Stimulated activated naive B cell treated with anti-CD40 and anti-IgM and Interleukin-4, amounts not matched to agents 10 μg/mL and 1 μg/mL and 100 μg/mL, for 72 hours (primary cell): ENCODE measurements around the gene PRKD2.
"Not testable (repeated sequence)": the region's sequence is repeated elsewhere in the genome, so short reads cannot be mapped to it uniquely, and the experiment has no call there.

Experiments
- ATAC-seq, 2 donors: fragments of 150-1000 bp; cut with Tn5 transposase; replicated peaks; 2 replicates each; pipeline ENCODE4 v1.10.0; 2021; ENCODE audit warnings: moderate library complexity in 1 of 2
- DNase-seq: peaks from one replicate; pipeline ENCODE4 v3.0.0; 2021
- H3K27ac Mint-ChIP-seq: one replicate; pipeline ENCODE4 v1.8.0; 2022; ENCODE audit warnings: mild to moderate bottlenecking, mixed read lengths
- H3K27me3 Mint-ChIP-seq, 2 donors: one replicate each; pipeline ENCODE4 v1.8.0; 2022; ENCODE audit warnings: mixed read lengths in 2 of 2
- H3K36me3 Mint-ChIP-seq, 2 donors: one replicate each; pipeline ENCODE4 v1.8.0; 2022; ENCODE audit warnings: mixed read lengths in 2 of 2, mild to moderate bottlenecking in 1 of 2
- H3K4me1 Mint-ChIP-seq, 2 donors: one replicate each; pipeline ENCODE4 v1.8.0; 2022; ENCODE audit warnings: mixed read lengths in 2 of 2, mild to moderate bottlenecking in 1 of 2
- H3K4me3 Mint-ChIP-seq, 2 donors: one replicate each; pipeline ENCODE4 v1.8.0; 2022; ENCODE audit warnings: mild to moderate bottlenecking in 2 of 2, mixed read lengths in 2 of 2, moderate library complexity in 1 of 2
- H3K9me3 Mint-ChIP-seq, 2 donors: one replicate each; pipeline ENCODE4 v1.8.0; 2022; ENCODE audit warnings: mixed read lengths in 2 of 2, mild to moderate bottlenecking in 1 of 2

Gene PRKD2

DNA sequence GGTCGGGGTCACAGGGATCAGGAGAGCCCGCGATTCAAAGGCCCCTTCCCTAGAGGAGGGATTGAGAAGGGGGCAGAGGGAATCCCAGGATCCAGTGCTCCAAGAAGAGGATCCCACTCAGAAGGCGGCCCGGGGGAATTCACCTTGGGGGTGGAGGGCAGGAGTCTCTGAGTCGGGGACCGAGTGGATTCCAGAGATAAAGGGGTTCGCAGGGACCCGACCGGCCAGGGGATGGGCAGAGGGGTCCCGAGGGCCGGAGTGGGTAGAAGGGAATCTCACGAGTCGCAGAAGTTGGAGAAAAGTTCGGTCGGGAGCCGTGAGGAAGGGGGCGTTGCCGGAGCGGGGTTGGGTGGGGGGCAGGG lies 261 bp downstream of the PRKD2 start:
- H3K27ac Mint-ChIP-seq = peak overlapping the region; percentile 89
- H3K4me1 Mint-ChIP-seq = peaks cover 42 to 79% of the 10 kb centered on the region in 2 donors
- ATAC-seq (no peak), DNase-seq (no peak)
- H3K36me3 Mint-ChIP-seq = peaks cover 29 to 55% of the 10 kb centered on the region in 2 donors
- H3K27me3 Mint-ChIP-seq = no peaks in the 10 kb centered on the region
- H3K4me3 Mint-ChIP-seq = peak overlapping the region; percentile 91 to 95
- no peaks in the 10 kb centered on the region for H3K9me3 Mint-ChIP-seq

- H3K4me3 Mint-ChIP-seq = peak overlapping the region; percentile 91 to 95
- DNase-seq (no peak), ATAC-seq (no peak)
- peaks cover 38 to 74% of the 10 kb centered on the region in 2 donors for H3K4me1 Mint-ChIP-seq
- H3K9me3 Mint-ChIP-seq = no peaks in the 10 kb centered on the region
- H3K27me3 Mint-ChIP-seq = no peaks in the 10 kb centered on the region
- H3K27ac Mint-ChIP-seq = peak overlapping the region; percentile 89
- H3K36me3 Mint-ChIP-seq = peaks cover 31 to 51% of the 10 kb centered on the region in 2 donors
Measured at GRCh38 chr19:46715975-46716671, 791 bp downstream of the PRKD2 start.

DNA sequence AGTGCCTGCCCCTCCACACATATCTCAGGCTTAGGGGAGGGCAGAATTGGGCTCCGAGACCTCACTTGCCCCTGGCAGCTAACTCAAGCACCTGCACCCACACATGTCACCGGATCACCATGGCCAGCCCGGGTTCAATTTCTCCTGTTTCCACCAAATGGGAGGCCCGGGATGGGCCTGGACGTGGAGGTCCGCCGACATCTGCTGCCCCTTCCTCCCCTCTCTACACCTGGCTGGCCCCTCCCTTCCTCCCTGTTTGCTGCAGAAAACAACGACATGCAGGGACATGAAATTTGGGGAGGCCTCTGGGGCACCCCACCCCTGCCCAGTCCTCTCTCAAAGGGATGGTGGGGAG lies 1.3 kb downstream of the PRKD2 start:
- no peak for DNase-seq
- peak overlapping the region; percentile 89 for H3K27ac Mint-ChIP-seq
- ATAC-seq = no peak
- peak overlapping the region; percentile 91 to 95 for H3K4me3 Mint-ChIP-seq
- H3K4me1 Mint-ChIP-seq = peaks cover 33 to 68% of the 10 kb centered on the region in 2 donors
- peaks cover 28 to 52% of the 10 kb centered on the region in 2 donors for H3K36me3 Mint-ChIP-seq
- H3K9me3 Mint-ChIP-seq = no peaks in the 10 kb centered on the region
- H3K27me3 Mint-ChIP-seq = no peaks in the 10 kb centered on the region

DNA sequence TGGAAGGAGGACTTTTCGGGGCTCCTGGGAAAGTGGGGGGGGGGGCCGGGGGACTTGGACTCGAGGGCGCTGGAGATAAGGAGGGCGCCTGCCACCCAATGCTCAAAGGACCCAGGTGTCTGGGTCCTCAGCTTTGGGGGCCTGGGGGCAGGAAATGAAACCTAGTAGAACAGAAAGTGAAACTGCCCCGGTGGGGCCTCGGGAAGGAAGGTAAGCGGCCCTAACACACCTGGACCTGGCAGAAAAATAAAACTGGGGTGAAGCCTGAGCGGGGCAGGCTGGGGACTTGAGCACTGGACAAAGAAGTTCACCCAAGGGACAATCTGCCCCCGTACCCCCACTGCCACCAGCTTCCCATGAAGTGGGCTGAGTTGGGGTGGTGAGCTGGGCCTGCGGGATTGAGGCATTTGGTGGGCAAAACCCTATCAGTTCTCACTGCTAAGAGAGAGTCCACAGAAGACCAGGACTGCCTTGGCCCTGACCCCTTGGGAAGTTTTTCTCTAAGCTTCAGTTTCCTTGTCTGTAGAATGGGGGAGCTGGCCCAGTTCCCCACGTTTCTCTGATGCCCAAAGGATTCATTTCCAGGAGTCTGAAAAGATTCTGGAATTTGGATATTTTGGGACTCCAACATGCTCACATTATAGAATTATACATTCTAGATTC lies 2.3 kb downstream of the PRKD2 start:
- H3K36me3 Mint-ChIP-seq = peaks cover 27 to 52% of the 10 kb centered on the region in 2 donors
- ATAC-seq (peak in 1 of 2 donors; percentile 11), DNase-seq (no peak)
- H3K27ac Mint-ChIP-seq = peak overlapping the region; percentile 94
- H3K9me3 Mint-ChIP-seq = no peaks in the 10 kb centered on the region
- H3K4me1 Mint-ChIP-seq = peaks cover 27 to 58% of the 10 kb centered on the region in 2 donors
- H3K4me3 Mint-ChIP-seq = peak overlapping the region; percentile 91 to 95
- H3K27me3 Mint-ChIP-seq = no peaks in the 10 kb centered on the region

GRCh38 chr19:46713781-46714443 lies 3.0 kb downstream of the PRKD2 start:
- Mint-ChIP-seq H3K9me3 (no peaks in the 10 kb centered on the region), H3K27ac (peak overlapping the region; percentile 96), H3K27me3 (no peaks in the 10 kb centered on the region), H3K4me1 (peaks cover 20 to 52% of the 10 kb centered on the region in 2 donors), H3K4me3 (peak overlapping the region; percentile 91 to 95), H3K36me3 (peaks cover 23 to 47% of the 10 kb centered on the region in 2 donors)
- DNase-seq = peak; percentile 39
- ATAC-seq = peak in 1 of 2 donors; percentile 17

DNA sequence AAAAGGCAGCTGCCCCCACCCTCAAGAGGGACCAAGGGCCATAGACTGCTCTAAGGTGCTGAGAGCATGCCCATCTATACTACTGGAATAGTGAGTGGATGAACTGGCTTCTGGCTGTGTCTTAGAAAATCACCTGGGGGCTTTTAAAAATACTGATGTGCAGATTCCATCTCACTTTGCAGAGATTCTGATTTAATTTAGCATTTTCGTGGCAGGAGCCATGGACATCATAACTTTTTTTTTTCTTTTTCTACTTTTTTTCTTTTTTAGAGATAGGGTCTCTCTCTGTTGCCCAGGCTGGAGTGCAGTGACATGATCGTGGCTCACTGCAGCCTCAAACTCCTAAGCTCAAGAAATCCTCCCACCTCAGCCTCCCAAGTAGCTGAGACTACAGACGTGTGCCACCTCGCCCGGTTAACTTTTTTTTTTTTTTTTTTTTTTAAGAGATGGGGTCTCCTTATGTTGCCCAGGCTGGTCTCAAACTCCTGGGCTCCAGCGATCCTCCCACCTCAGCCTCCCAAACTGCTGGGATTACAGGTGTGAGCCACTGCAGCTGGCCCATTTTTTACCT lies 4.1 kb downstream of the PRKD2 start:
- H3K27me3 Mint-ChIP-seq, H3K27ac Mint-ChIP-seq, DNase-seq, ATAC-seq, H3K9me3 Mint-ChIP-seq, H3K4me3 Mint-ChIP-seq: not testable (repeated sequence)
- Mint-ChIP-seq H3K36me3 (peaks cover 23 to 47% of the 10 kb centered on the region in 2 donors), H3K4me1 (peaks cover 12 to 41% of the 10 kb centered on the region in 2 donors)

- peaks cover 35 to 50% of the 10 kb centered on the region in 2 donors for H3K36me3 Mint-ChIP-seq
- H3K4me1 Mint-ChIP-seq = peaks cover 15 to 29% of the 10 kb centered on the region in 2 donors
- H3K27me3 Mint-ChIP-seq = no peaks in the 10 kb centered on the region
- ATAC-seq (no peak), DNase-seq (no peak)
- no peaks in the 10 kb centered on the region for H3K9me3 Mint-ChIP-seq
- no peak overlapping the region for H3K27ac Mint-ChIP-seq
- H3K4me3 Mint-ChIP-seq = no peak overlapping the region
Measured at GRCh38 chr19:46710687-46711086, 6.2 kb downstream of the PRKD2 start.

DNA sequence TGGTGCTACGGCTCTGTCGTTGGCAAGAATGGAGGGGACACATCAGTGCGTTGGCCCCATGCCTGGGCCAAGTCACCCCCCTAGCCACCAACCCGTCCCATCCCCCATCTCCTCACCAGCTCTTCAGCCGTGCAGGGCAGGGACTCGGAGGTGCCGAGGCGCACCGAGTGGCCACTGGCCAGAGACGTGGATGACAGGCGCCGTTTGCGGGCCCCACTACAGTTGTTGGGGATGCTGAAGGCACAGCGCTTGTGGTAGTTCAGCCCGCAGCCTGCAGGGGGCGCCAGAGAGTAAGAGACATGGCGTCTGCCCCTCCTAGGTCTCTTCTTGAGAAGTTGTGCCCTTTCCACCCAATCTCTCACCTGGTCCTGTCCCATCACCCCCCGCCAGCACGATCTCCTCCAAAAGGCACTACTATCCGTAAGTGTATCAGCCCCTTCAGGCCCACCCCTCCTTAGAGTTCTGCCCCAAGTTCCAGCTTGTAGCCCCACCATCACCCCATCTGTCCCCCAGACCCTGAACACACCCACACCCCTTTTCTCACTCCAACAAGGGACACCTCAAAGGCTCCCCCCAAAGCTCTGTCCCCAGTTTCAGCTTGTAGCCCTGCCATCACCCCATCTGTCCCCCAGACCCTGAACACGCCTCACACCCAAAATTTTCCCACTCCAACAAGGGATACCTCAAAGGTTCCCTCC lies 12.4 kb downstream of the PRKD2 start:
- peak; percentile 68 for DNase-seq

DNA sequence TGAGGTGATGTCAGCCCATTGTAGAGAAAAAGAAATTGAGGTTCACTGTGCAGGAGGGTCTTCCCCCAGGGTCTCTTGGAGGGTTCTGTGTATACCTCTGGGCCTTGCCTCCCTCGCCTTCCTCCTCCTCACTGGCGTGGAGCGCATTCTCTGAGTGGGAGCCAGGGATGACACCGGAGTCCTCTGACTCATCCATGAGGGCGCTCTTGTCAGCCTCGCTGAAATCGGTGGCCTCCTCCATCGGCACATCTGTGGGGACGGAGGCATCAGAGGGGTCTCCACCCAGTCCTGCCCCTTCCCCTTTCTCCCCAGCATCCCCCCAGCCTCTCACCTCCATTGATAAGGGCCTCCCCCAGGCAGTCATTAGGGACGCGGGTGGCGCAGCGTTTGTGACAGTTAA lies 16.2 kb downstream of the PRKD2 start:
- Mint-ChIP-seq H3K36me3 (peaks cover 44 to 62% of the 10 kb centered on the region in 2 donors), H3K4me1 (peaks cover 9 to 15% of the 10 kb centered on the region in 2 donors), H3K27me3 (no peaks in the 10 kb centered on the region), H3K9me3 (no peaks in the 10 kb centered on the region), H3K27ac (peak overlapping the region; percentile 37), H3K4me3 (no peak overlapping the region)
- no peak for DNase-seq
- no peak for ATAC-seq

More for the DNA sequence above, 12.4 kb downstream of the PRKD2 start:
- H3K36me3 Mint-ChIP-seq = peaks cover 42 to 47% of the 10 kb centered on the region in 2 donors
- H3K4me1 Mint-ChIP-seq = peaks cover 14 to 15% of the 10 kb centered on the region in 2 donors
- H3K9me3 Mint-ChIP-seq = no peaks in the 10 kb centered on the region
- no peaks in the 10 kb centered on the region for H3K27me3 Mint-ChIP-seq
- peak overlapping the region; percentile 85 for H3K27ac Mint-ChIP-seq
- no peak overlapping the region for H3K4me3 Mint-ChIP-seq
- peak; percentile 90 to 94 for ATAC-seq

DNA sequence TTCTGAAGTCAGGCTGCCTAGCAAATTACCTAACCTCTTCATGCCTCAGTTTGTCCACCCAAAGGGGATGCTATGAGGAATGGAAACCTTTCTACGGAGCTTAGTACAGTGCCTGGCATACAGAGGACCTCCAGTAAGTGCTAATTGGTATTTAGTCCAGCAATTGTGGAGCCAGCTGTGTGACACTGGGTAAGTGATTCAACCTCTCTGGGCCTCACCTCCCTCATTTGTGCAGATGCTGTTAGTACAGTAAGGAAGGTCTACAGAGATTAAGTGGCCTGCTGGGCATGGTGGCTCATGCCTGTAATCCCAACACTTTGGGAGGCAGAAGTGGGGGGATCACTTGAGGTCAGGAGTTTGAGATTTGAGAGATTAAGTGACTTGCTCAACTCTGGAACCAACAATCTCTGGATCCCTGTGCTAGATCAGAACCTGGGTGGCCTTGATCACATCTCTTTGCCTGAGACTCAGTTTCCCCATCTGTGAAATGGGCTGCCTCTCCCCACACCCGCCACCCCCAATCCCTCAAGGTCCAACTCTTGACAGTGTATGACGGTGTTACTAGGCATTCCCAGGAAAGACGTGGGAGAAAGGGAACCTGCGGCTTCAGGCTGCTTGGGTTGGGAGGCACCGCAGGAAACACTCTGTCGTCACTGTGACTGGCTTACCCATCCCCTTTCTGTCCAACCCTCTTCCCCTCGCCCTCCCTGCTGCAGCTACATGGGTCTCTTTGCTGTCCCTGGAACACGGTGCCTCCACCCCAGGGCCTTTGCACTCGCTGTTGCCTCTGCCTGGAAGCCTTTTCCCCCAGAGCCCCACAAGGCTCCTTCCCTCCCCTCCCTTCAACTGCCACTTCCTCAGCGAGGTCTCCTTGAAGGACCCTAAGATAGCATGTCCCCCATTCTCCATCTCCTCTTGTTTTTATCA lies 18.3 kb downstream of the PRKD2 start:
- Mint-ChIP-seq H3K4me1 (peaks cover 0 to 3% of the 10 kb centered on the region in 2 donors), H3K36me3 (peaks cover 37 to 58% of the 10 kb centered on the region in 2 donors), H3K27ac (peak overlapping the region; percentile 42), H3K4me3 (no peak overlapping the region), H3K9me3 (no peaks in the 10 kb centered on the region), H3K27me3 (no peaks in the 10 kb centered on the region)
- ATAC-seq = no peak
- DNase-seq = no peak

GRCh38 chr19:46697204-46697960 lies 19.5 kb downstream of the PRKD2 start:
- DNase-seq (no peak), ATAC-seq (peak; percentile 39 to 52)
- Mint-ChIP-seq H3K27me3 (no peaks in the 10 kb centered on the region), H3K4me1 (peaks cover 5 to 6% of the 10 kb centered on the region in 2 donors), H3K9me3 (no peaks in the 10 kb centered on the region), H3K27ac (peak overlapping the region; percentile 31), H3K36me3 (peaks cover 47 to 66% of the 10 kb centered on the region in 2 donors), H3K4me3 (no peak overlapping the region)

- Mint-ChIP-seq H3K4me1 (peaks cover 6 to 7% of the 10 kb centered on the region in 2 donors), H3K27ac (peak overlapping the region; percentile 25), H3K27me3 (no peaks in the 10 kb centered on the region), H3K4me3 (no peak overlapping the region), H3K36me3 (peaks cover 53 to 71% of the 10 kb centered on the region in 2 donors), H3K9me3 (no peaks in the 10 kb centered on the region)
- DNase-seq = no peak
- no peak for ATAC-seq
Measured at GRCh38 chr19:46696866-46697203, 20.1 kb downstream of the PRKD2 start.
